Hepatocyte (in vitro differentiated cells): Measurements from ENCODE around the gene WDR36.

Source experiments
- EZH2 ChIP-seq: fragments of 200-600 bp; sonication (generic); IDR thresholded peaks from 2 replicates; pipeline ENCODE4 v1.6.1; 2016; ENCODE audit warnings: antibody characterized with exemption, mild to moderate bottlenecking, borderline replicate concordance
- EZH2phosphoT487 ChIP-seq: fragments of 200-600 bp; sonication (generic); IDR thresholded peaks from one replicate; pipeline ENCODE4 v1.6.1; 2018; ENCODE audit warnings: antibody characterized with exemption, mild to moderate bottlenecking, low read depth, moderate library complexity; ENCODE audit not compliant: unreplicated experiment, severe bottlenecking
- TF ChIP-seq, protein P1 (sequence below): fragments of 200-600 bp; sonication (generic); IDR thresholded peaks from 2 replicates; pipeline ENCODE4 v1.5.1; 2016; ENCODE audit warnings: antibody characterized with exemption, mild to moderate bottlenecking; ENCODE audit not compliant: poor library complexity

DNA sequence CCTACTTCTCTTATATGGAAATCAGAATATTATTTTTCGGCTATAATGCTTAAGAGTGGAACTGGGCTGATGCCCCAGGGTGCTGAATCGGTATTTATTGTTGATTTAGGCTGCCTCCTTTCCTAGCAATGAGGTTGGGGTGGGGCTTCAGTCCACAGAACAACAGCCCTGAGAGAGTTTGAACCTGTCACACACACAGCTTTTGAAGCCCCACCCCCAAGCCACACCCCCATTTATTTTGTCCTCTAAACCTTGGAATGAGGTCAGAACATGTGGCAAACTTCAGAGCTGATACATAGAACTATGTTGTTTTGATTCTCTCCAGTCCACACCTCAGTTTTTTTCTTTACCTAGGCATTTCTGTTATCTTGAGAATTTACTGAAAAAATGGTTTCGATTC lies 80.4 kb downstream of the WDR36 start:
- TF ChIP-seq, protein P1, sequence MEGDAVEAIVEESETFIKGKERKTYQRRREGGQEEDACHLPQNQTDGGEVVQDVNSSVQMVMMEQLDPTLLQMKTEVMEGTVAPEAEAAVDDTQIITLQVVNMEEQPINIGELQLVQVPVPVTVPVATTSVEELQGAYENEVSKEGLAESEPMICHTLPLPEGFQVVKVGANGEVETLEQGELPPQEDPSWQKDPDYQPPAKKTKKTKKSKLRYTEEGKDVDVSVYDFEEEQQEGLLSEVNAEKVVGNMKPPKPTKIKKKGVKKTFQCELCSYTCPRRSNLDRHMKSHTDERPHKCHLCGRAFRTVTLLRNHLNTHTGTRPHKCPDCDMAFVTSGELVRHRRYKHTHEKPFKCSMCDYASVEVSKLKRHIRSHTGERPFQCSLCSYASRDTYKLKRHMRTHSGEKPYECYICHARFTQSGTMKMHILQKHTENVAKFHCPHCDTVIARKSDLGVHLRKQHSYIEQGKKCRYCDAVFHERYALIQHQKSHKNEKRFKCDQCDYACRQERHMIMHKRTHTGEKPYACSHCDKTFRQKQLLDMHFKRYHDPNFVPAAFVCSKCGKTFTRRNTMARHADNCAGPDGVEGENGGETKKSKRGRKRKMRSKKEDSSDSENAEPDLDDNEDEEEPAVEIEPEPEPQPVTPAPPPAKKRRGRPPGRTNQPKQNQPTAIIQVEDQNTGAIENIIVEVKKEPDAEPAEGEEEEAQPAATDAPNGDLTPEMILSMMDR, result no peak
- no peak for TF ChIP-seq EZH2phosphoT487
- TF ChIP-seq EZH2, result no peak
